DMS79 treated with DMSO at 0.1 percent for 48 hours (cell line): ENCODE measurements around the gene RASGRP3.

Experiments used
- DNase-seq: peaks from one replicate; lab custom pipeline; 2025; lab: John Stamatoyannopoulos, UW

The RASGRP3 gene

GRCh38 chr2:33521791-33522281, 45.4 kb downstream of the RASGRP3 start:
- DNase-seq = no peak

- no peak for DNase-seq
Observed at GRCh38 chr2:33522576-33522975, 46.1 kb downstream of the RASGRP3 start.

- no peak for DNase-seq
Observed at GRCh38 chr2:33525666-33526065, 49.2 kb downstream of the RASGRP3 start.

GRCh38 chr2:33526132-33526531, 49.7 kb downstream of the RASGRP3 start:
- DNase-seq = no peak

- DNase-seq = no peak
Observed at GRCh38 chr2:33526921-33527320, 50.5 kb downstream of the RASGRP3 start.

- DNase-seq = no peak
Observed at GRCh38 chr2:33528441-33528950, 52.0 kb downstream of the RASGRP3 start.

- no peak for DNase-seq
Observed at GRCh38 chr2:33529771-33530481, 53.5 kb downstream of the RASGRP3 start.

GRCh38 chr2:33530690-33531548, 54.5 kb downstream of the RASGRP3 start:
- DNase-seq = no peak

GRCh38 chr2:33531549-33532059, 55.2 kb downstream of the RASGRP3 start:
- no peak for DNase-seq

GRCh38 chr2:33532146-33532545, 55.7 kb downstream of the RASGRP3 start:
- DNase-seq = no peak

- no peak for DNase-seq
Observed at GRCh38 chr2:33532966-33533365, 56.5 kb downstream of the RASGRP3 start.

GRCh38 chr2:33535421-33535820, 59.0 kb downstream of the RASGRP3 start:
- no peak for DNase-seq

GRCh38 chr2:33541243-33541642, 64.8 kb downstream of the RASGRP3 start:
- no peak for DNase-seq

GRCh38 chr2:33550206-33550605, 73.8 kb downstream of the RASGRP3 start:
- DNase-seq = no peak

GRCh38 chr2:33552758-33553461, 76.5 kb downstream of the RASGRP3 start:
- DNase-seq = no peak

- no peak for DNase-seq
Observed at GRCh38 chr2:33555681-33556080, 79.2 kb downstream of the RASGRP3 start.

- no peak for DNase-seq
Observed at GRCh38 chr2:33559328-33559727, 82.9 kb downstream of the RASGRP3 start.

- no peak for DNase-seq
Observed at GRCh38 chr2:33560017-33560416, 83.6 kb downstream of the RASGRP3 start.

GRCh38 chr2:33561872-33562271, 85.4 kb downstream of the RASGRP3 start:
- no peak for DNase-seq

- DNase-seq = no peak
Observed at GRCh38 chr2:33570681-33571080, 94.2 kb downstream of the RASGRP3 start.

GRCh38 chr2:33573657-33574056, 97.2 kb downstream of the RASGRP3 start:
- DNase-seq = no peak

GRCh38 chr2:33577084-33577483, 100.6 kb downstream of the RASGRP3 start:
- DNase-seq = no peak
